ENCODE results near the gene RAET1G. TPM values are rescaled to one million over a fixed set of nuclear protein-coding genes. Genes with fewer than 3 reads are reported as not detected.
A peak's percentile ranks its signal among the peaks of the same experiment; 100 is the strongest.
"Not testable (repeated sequence)": the region's sequence is repeated elsewhere in the genome, so short reads cannot be mapped to it uniquely, and the experiment has no call there.

RAET1G gene
- 4.9 TPM for total RNA-seq

- intact Hi-C loops (cut with DNase I) = loop anchor here (2.0 kb wide), 1 partner anchor 58 kb away; the partner anchor contains the start of gene LRP11
- Histone ChIP-seq H3K9me3 (no peaks in the 10 kb centered on the region), H3K27ac (no peak within 1 kb of the TSS), H3K36me3 (no peaks in the 10 kb centered on the region), H3K4me3 (peak within 1 kb of the TSS; percentile 50 to 55), H3K27me3 (no peaks in the 10 kb centered on the region), H3K4me1 (peaks cover 23% of the 10 kb centered on the region)
- DNase-seq (ENCODE audit: extremely low spot score in 2 of 2) = peak in 1 of 2 donors; percentile 94
- no peak for TF ChIP-seq CTCF (IDR thresholded peaks at IDR 0.05)
- TF ChIP-seq POLR2A (IDR thresholded peaks at IDR 0.05) = no peak
- peak in 1 of 2 donors; percentile 80 for TF ChIP-seq POLR2AphosphoS5 (IDR thresholded peaks at IDR 0.05; ENCODE audit: insufficient read depth in 1 of 2, low read depth in 1 of 2)
These were observed at the start of gene RAET1G for GRCh38 chr6:149922642-149923326. Gene RAET1G, minus strand, starts transcription at chr6:149923121. Its CDS starts 111 bp downstream, at chr6:149923010.

GRCh38 chr6:149969635-149970034, 46.7 kb upstream of the RAET1G start:
- Histone ChIP-seq H3K27me3 (peaks cover 5% of the 10 kb centered on the region), H3K36me3 (no peaks in the 10 kb centered on the region), H3K27ac (no peak overlapping the region), H3K4me3 (no peak overlapping the region), H3K4me1 (peaks cover 9% of the 10 kb centered on the region), H3K9me3 (no peaks in the 10 kb centered on the region)
- DNase-seq (ENCODE audit: extremely low spot score in 2 of 2) = peak in 1 of 2 donors; percentile 81
- intact Hi-C loops (cut with DNase I) = no loop called here
- TF ChIP-seq CTCF (IDR thresholded peaks at IDR 0.05) = no peak
- no peak for TF ChIP-seq POLR2AphosphoS5 (IDR thresholded peaks at IDR 0.05; ENCODE audit: insufficient read depth in 1 of 2, low read depth in 1 of 2)
- no peak for TF ChIP-seq POLR2A (IDR thresholded peaks at IDR 0.05)

- H3K27ac ChIP-seq; H3K27me3 ChIP-seq; intact Hi-C loops (cut with DNase I); H3K9me3 ChIP-seq; H3K4me3 ChIP-seq; H3K36me3 ChIP-seq: not testable (repeated sequence)
- peak in 1 of 2 donors; percentile 60 for DNase-seq (ENCODE audit: extremely low spot score in 2 of 2)
- H3K4me1 ChIP-seq = peaks cover 16% of the 10 kb centered on the region
These were observed 46.0 kb upstream of the RAET1G start for GRCh38 chr6:149968909-149969308.

- H3K36me3 ChIP-seq; H3K27ac ChIP-seq; H3K4me3 ChIP-seq; H3K9me3 ChIP-seq; H3K27me3 ChIP-seq; intact Hi-C loops (cut with DNase I): not testable (repeated sequence)
- peaks cover 25% of the 10 kb centered on the region for H3K4me1 ChIP-seq
- DNase-seq (ENCODE audit: extremely low spot score in 2 of 2) = peak in 1 of 2 donors; percentile 37
These were observed 45.1 kb upstream of the RAET1G start for GRCh38 chr6:149967999-149968398.

- Histone ChIP-seq H3K36me3 (no peaks in the 10 kb centered on the region), H3K9me3 (no peaks in the 10 kb centered on the region), H3K27me3 (peaks cover 5% of the 10 kb centered on the region), H3K4me3 (no peak overlapping the region), H3K27ac (no peak overlapping the region), H3K4me1 (peaks cover 28% of the 10 kb centered on the region)
- intact Hi-C loops (cut with DNase I) = no loop called here
- DNase-seq (ENCODE audit: extremely low spot score in 2 of 2) = peak in 1 of 2 donors; percentile 49
- TF ChIP-seq POLR2AphosphoS5 (IDR thresholded peaks at IDR 0.05; ENCODE audit: insufficient read depth in 1 of 2, low read depth in 1 of 2) (no peak), CTCF (IDR thresholded peaks at IDR 0.05) (no peak), POLR2A (IDR thresholded peaks at IDR 0.05) (no peak)
These were observed 44.7 kb upstream of the RAET1G start for GRCh38 chr6:149967591-149967990.

- H3K27ac ChIP-seq; H3K4me3 ChIP-seq; H3K36me3 ChIP-seq; intact Hi-C loops (cut with DNase I); H3K9me3 ChIP-seq; H3K27me3 ChIP-seq: not testable (repeated sequence)
- H3K4me1 ChIP-seq = peaks cover 28% of the 10 kb centered on the region
- peak in 1 of 2 donors; percentile 56 for DNase-seq (ENCODE audit: extremely low spot score in 2 of 2)
These were observed 43.4 kb upstream of the RAET1G start for GRCh38 chr6:149966319-149966718.
